B cell (primary cell): ENCODE results near the gene H1-8. TPM values are rescaled to one million over a fixed set of nuclear protein-coding genes. Genes with fewer than 3 reads are reported as not detected.

Experiments
- ATAC-seq: fragments of 200-7000 bp; cut with Tn5 transposase; one replicate; pipeline ENCODE4 v1.10.0; 2021; ENCODE audit warnings: low read depth, mild to moderate bottlenecking, moderate number of reproducible peaks, moderate library complexity
- CTCF ChIA-PET: fragments of 350-600 bp; sonication (Branson Sonifier 250); formaldehyde crosslinking; loops from one replicate; lab custom pipeline; 2021; ENCODE audit warnings: antibody characterized with exemption, inconsistent platforms; lab: Charles Lee
- POLR2A ChIA-PET: fragments of 350-600 bp; sonication (Branson Sonifier 250); formaldehyde crosslinking; loops from one replicate; lab custom pipeline; 2021; ENCODE audit warnings: antibody characterized with exemption; lab: Charles Lee
- DNase-seq: peaks from one replicate; pipeline ENCODE4 v3.0.0; 2013
- H2AFZ ChIP-seq: 2 replicates; pipeline ENCODE4 v1.6.1; 2012; ENCODE audit warnings: mild to moderate bottlenecking, low read depth, low read length; ENCODE audit not compliant: insufficient read depth, poor library complexity, severe bottlenecking
- H3K27ac ChIP-seq, 2 donors: 1 replicate in 1 of 2; 2 replicates in 1 of 2; pipeline ENCODE4 v1.5.1; 2012 to 2013; ENCODE audit warnings: low read length in 2 of 2, mild to moderate bottlenecking in 2 of 2, moderate library complexity in 1 of 2
- H3K27me3 ChIP-seq, 4 experiments: fragments of 200-600 bp in 1 of 4; sonication (generic) in 1 of 4; replicated peaks in 1 of 4; 1 replicate in 2 of 4; 2 replicates in 2 of 4; pipeline versions ENCODE4 v1.6.1 to v1.7.0; 2013 to 2016; ENCODE audit warnings: low read length in 3 of 4, mild to moderate bottlenecking in 2 of 4, mixed read lengths in 1 of 4, moderate library complexity in 1 of 4; ENCODE audit not compliant: insufficient read depth in 4 of 4, control insufficient read depth in 3 of 4; ENCODE audit errors: control extremely low read depth in 1 of 4
- H3K36me3 ChIP-seq, 2 experiments: replicated peaks in 1 of 2; 1 replicate in 1 of 2; 2 replicates in 1 of 2; pipeline versions ENCODE4 v1.6.1 to v1.7.1; 2013; ENCODE audit warnings: low read length in 1 of 2; ENCODE audit not compliant: insufficient read depth in 2 of 2, control insufficient read depth in 1 of 2; ENCODE audit errors: control extremely low read depth in 1 of 2, extremely low read depth in 1 of 2
- H3K4me1 ChIP-seq, 2 donors: fragments of 200-600 bp in 1 of 2; sonication (generic) in 1 of 2; 1 replicate in 1 of 2; 2 replicates in 1 of 2; pipeline versions ENCODE4 v1.5.1 to v1.6.1; 2013 to 2017; ENCODE audit warnings: low read length in 2 of 2; ENCODE audit not compliant: control insufficient read depth in 2 of 2, insufficient read depth in 2 of 2
- H3K4me2 ChIP-seq: replicated peaks from 2 replicates; pipeline ENCODE3; 2012; ENCODE audit warnings: mild to moderate bottlenecking, low read depth, low read length; ENCODE audit not compliant: poor library complexity, severe bottlenecking
- H3K4me3 ChIP-seq, 5 experiments: fragments of 200-600 bp in 1 of 5; sonication (generic) in 1 of 5; 1 replicate in 3 of 5; 2 replicates in 2 of 5; pipeline versions ENCODE4 v1.5.1 to v1.7.0; 2011 to 2016; ENCODE audit warnings: low read length in 4 of 5, mild to moderate bottlenecking in 4 of 5, low read depth in 2 of 5, control low read depth in 1 of 5, moderate library complexity in 1 of 5; ENCODE audit not compliant: insufficient read depth in 1 of 5; ENCODE audit errors: control extremely low read depth in 1 of 5, extremely low read depth in 1 of 5
- H3K79me2 ChIP-seq: fragments of 200-600 bp; sonication (generic); one replicate; pipeline ENCODE4 v1.6.0; 2016; ENCODE audit warnings: low read length; ENCODE audit not compliant: control insufficient read depth, insufficient read depth
- H3K9ac ChIP-seq: fragments of 200-600 bp; sonication (generic); 2 replicates; pipeline ENCODE4 v1.6.1; 2017; ENCODE audit warnings: mild to moderate bottlenecking, low read length, moderate library complexity
- H3K9me3 ChIP-seq, 3 donors: one replicate each; pipeline versions ENCODE4 v1.6.1 to v1.7.1; 2013; ENCODE audit warnings: low read length in 2 of 3; ENCODE audit not compliant: control insufficient read depth in 2 of 3, insufficient read depth in 1 of 3; ENCODE audit errors: control extremely low read depth in 1 of 3
- H4K20me1 ChIP-seq: 2 replicates; pipeline ENCODE4 v1.6.0; 2012; ENCODE audit warnings: mild to moderate bottlenecking, low read length; ENCODE audit not compliant: insufficient read depth, control insufficient read depth, poor library complexity, severe bottlenecking
- H3K27ac Mint-ChIP-seq: one replicate; pipeline ENCODE4 v1.8.0; 2021; ENCODE audit warnings: mixed read lengths
- H3K27me3 Mint-ChIP-seq: one replicate; pipeline ENCODE4 v1.8.0; 2021; ENCODE audit warnings: mixed read lengths
- H3K4me1 Mint-ChIP-seq: one replicate; pipeline ENCODE4 v1.8.0; 2021; ENCODE audit warnings: mixed read lengths
- H3K4me3 Mint-ChIP-seq: one replicate; pipeline ENCODE4 v1.8.0; 2021; ENCODE audit warnings: mixed read lengths
- H3K9me3 Mint-ChIP-seq: one replicate; pipeline ENCODE4 v1.8.0; 2022; ENCODE audit warnings: mixed read lengths; ENCODE audit not compliant: insufficient read depth
- CTCF ChIP-seq: fragments of 200-600 bp; IDR thresholded peaks from one replicate; pipeline ENCODE4 v1.8.0; 2022; ENCODE audit warnings: antibody characterized with exemption, mild to moderate bottlenecking
- EZH2 ChIP-seq: IDR thresholded peaks from 2 replicates; pipeline ENCODE4 v1.6.1; 2012; ENCODE audit warnings: borderline replicate concordance, low read depth, mild to moderate bottlenecking, moderate library complexity, low read length; ENCODE audit not compliant: insufficient read depth, poor library complexity, severe bottlenecking
- WGBS: methylation state at CpG from one replicate; pipeline ENCODE4 v1.1.5; 2013; ENCODE audit warnings: missing lambda C conversion rate; ENCODE audit not compliant: insufficient coverage; 5-methylcytosine and 5-hydroxymethylcytosine counted together
- intact Hi-C: fragments of 100-400 bp; cut with micrococcal nuclease; formaldehyde crosslinking; loops from one replicate; pipeline ENCODE4 v1.10.0; 2022
- polyA plus RNA-seq: library from polyadenylated mRNA; depleted of rRNA; stranded (reverse); fragments of >200 nt; gene quantifications from 2 replicates; pipeline ENCODE4 v1.2.3, GENCODE V29; 2012
- total RNA-seq, 2 donors: library from RNA; stranded (reverse); fragments of 120-200 nt in 1 of 2; gene quantifications; 1 replicate in 1 of 2; 2 replicates in 1 of 2; pipeline versions ENCODE4 v1.2.3 to v1.2.4, GENCODE V29; 2013 to 2022

Gene H1-8
- total and polyA plus RNA-seq, 2 donors (not counting 1 experiment from before 2014, with no cell fraction given): not detected

DNA sequence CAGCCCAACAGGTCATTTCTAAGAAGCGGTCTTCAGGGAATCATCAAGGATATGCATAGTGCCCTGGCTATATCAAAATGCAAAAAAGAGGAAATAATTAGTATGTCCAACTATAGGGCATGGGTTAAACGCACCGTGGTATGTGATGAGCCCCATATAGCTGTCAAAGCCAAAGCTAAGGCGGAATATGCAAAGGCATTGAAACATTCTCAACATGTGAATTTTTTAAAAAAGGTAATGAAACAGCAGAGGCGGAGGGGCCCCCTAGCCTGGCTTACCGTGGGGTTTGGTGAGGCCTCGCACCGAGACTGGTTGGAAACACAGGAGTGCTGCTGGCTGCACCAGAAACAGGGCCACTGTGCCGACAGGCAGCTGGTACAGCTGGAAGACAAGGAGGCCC, 40.3 kb downstream of the H1-8 start:
- no peak overlapping the region for H3K4me3 ChIP-seq
- ATAC-seq: peak; percentile 7
- no peak overlapping the region for H3K4me3 Mint-ChIP-seq
- no peak for TF ChIP-seq EZH2
- no peak for TF ChIP-seq CTCF
- no peaks in the 10 kb centered on the region for H3K36me3 ChIP-seq
- H3K4me1 Mint-ChIP-seq: peaks cover 24% of the 10 kb centered on the region
- no peak overlapping the region for H2AFZ ChIP-seq
- no peak for DNase-seq
- H3K9ac ChIP-seq: no peak overlapping the region
- H3K27me3 ChIP-seq: no peaks in the 10 kb centered on the region
- H4K20me1 ChIP-seq: no peaks in the 10 kb centered on the region
- peak overlapping the region; percentile 48 for H3K27ac Mint-ChIP-seq
- H3K4me2 ChIP-seq: no peak overlapping the region
- POLR2A ChIA-PET: no interaction called here
- H3K79me2 ChIP-seq: no peaks in the 10 kb centered on the region
- H3K27ac ChIP-seq: no peak overlapping the region
- H3K27me3 Mint-ChIP-seq: no peaks in the 10 kb centered on the region
- CTCF ChIA-PET: interaction anchor here (1.7 kb wide), 1 partner anchor 93 kb away, joined by 4 read pairs; no protein-coding TSS in a partner anchor
- WGBS: 63% methylated on average over 8 of the region's 9 CpGs
- intact Hi-C loops: no loop called here
- H3K4me1 ChIP-seq: peaks cover 8 to 19% of the 10 kb centered on the region in 2 donors
- peaks cover 0 to 3% (median 0%) of the 10 kb centered on the region in 3 donors for H3K9me3 ChIP-seq
- no peaks in the 10 kb centered on the region for H3K9me3 Mint-ChIP-seq

- peak overlapping the region; percentile 50 for H3K27ac Mint-ChIP-seq
- intact Hi-C loops: no loop called here
Observed at GRCh38 chr3:129584631-129585030, 41.7 kb downstream of the H1-8 start.

More at GRCh38 chr3:129584631-129585030, 41.7 kb downstream of the H1-8 start:
- Mint-ChIP-seq H3K27me3 (no peaks in the 10 kb centered on the region), H3K9me3 (no peaks in the 10 kb centered on the region), H3K4me3 (no peak overlapping the region), H3K4me1 (peaks cover 14% of the 10 kb centered on the region)
- ChIA-PET CTCF (no interaction called here), POLR2A (no interaction called here)
- H3K9ac ChIP-seq: no peak overlapping the region
- H3K27ac ChIP-seq: no peak overlapping the region
- peaks cover 0 to 6% of the 10 kb centered on the region in 2 donors for H3K4me1 ChIP-seq
- no peaks in the 10 kb centered on the region for H3K79me2 ChIP-seq
- no peaks in the 10 kb centered on the region for H3K36me3 ChIP-seq
- no peak overlapping the region for H3K4me2 ChIP-seq
- H3K4me3 ChIP-seq: no peak overlapping the region
- H3K27me3 ChIP-seq: no peaks in the 10 kb centered on the region
- no peaks in the 10 kb centered on the region for H4K20me1 ChIP-seq
- ATAC-seq: no peak
- H3K9me3 ChIP-seq: peaks cover 0 to 3% (median 0%) of the 10 kb centered on the region in 3 donors
- 63% methylated on average over 3 of the region's 3 CpGs for WGBS
- DNase-seq: no peak
- TF ChIP-seq CTCF (no peak), EZH2 (no peak)
- H2AFZ ChIP-seq: no peak overlapping the region
